ENCODE data around the gene PCNX2.

PCNX2 gene

DNA sequence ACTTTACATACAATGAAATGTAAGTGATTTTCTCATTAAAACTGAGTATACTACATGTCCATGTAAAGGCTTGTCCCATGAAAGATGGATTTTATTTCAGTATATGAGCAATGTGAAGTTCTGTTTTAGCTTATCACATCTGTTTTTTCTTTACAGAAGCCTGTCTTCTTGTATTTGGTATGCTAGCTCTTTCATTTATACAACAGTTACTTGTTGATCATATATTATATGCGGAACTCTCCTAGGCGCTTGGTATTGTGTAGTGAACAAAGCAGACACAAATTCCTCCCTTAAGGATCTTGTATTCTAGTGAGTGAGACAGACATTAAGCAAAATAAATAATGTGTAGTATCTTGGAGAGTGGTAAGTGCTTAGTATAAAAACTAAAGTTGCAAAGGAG is 42.6 kb upstream of the PCNX2 start:
- no peak overlapping the region for H3K4me3 ChIP-seq (ENCODE audit: low read depth, low read length)
- TF ChIP-seq, protein P1, sequence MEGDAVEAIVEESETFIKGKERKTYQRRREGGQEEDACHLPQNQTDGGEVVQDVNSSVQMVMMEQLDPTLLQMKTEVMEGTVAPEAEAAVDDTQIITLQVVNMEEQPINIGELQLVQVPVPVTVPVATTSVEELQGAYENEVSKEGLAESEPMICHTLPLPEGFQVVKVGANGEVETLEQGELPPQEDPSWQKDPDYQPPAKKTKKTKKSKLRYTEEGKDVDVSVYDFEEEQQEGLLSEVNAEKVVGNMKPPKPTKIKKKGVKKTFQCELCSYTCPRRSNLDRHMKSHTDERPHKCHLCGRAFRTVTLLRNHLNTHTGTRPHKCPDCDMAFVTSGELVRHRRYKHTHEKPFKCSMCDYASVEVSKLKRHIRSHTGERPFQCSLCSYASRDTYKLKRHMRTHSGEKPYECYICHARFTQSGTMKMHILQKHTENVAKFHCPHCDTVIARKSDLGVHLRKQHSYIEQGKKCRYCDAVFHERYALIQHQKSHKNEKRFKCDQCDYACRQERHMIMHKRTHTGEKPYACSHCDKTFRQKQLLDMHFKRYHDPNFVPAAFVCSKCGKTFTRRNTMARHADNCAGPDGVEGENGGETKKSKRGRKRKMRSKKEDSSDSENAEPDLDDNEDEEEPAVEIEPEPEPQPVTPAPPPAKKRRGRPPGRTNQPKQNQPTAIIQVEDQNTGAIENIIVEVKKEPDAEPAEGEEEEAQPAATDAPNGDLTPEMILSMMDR (IDR thresholded peaks at IDR 0.05; ENCODE audit: control insufficient read depth, extremely low read depth, insufficient read depth) = no peak
- no peak for DNase-seq (ENCODE audit: low read depth)

GRCh38 chr1:233337505-233337904 is 42.0 kb upstream of the PCNX2 start:
- TF ChIP-seq, protein P1 (IDR thresholded peaks at IDR 0.05; ENCODE audit: control insufficient read depth, extremely low read depth, insufficient read depth) = no peak
- DNase-seq (ENCODE audit: low read depth) = peak; percentile 39
- no peak overlapping the region for H3K4me3 ChIP-seq (ENCODE audit: low read depth, low read length)

DNA sequence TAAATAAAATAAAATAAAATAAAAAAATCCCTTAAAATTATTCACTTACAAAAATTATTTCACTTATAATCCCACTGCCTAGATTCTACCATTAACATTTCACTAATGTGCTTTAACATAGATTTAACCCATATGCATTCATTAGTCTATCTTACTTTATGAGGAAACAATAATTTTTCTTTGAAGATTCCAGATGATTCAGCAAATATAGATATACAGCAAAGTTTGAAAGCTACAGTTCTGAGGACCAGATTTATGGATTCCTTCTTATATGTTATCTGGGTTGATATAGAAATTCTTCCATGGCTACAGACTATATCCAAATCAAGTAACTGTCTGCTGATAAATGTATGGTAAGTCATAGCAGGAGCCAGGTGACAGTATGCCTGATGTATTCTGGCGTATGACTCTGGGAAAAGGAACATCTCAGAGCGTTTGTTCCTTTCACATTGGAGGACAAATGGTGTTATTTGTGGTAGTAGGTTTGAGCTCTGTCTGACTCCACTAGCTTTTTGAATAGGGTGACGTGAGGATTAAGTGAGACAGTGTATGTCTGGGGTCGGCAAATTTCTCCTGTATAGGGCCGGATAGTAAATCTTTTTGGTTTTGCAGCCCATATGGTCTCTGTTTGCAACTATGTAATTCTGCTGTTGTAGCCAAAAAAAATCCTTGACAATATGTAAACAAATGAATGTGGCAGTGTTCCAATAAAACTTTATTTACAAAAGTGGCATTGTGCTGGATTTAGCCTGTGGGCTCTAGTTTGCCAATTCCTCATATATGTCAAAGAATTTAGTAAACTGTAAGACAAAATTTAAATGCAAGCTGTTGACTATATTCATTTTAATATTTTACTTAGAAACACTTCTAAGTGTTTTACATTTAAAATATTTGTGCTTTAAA is 41.3 kb upstream of the PCNX2 start:
- no peak overlapping the region for H3K4me3 ChIP-seq (ENCODE audit: low read depth, low read length)
- TF ChIP-seq, protein P1 (IDR thresholded peaks at IDR 0.05; ENCODE audit: control insufficient read depth, extremely low read depth, insufficient read depth) = no peak
- DNase-seq (ENCODE audit: low read depth) = no peak

DNA sequence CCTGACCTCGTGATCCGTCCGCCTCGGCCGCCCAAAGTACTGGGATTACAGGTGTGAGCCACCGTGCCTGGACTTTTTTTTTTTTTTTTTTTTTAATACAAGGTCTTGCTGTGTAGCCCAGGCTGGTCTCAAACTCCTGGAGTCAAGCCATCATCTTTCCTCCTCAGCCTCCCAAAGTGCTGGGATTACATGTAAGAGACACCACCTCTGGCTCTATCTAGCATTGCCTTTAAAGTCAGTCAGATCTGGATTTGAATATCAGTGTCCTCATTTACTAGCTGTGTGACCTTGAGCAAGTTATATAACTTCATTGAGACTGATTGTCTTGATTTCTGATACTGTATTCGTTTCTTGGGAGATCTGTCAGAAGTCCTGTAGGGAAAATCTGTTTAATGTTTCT is 38.6 kb upstream of the PCNX2 start:
- TF ChIP-seq, protein P1 (IDR thresholded peaks at IDR 0.05; ENCODE audit: control insufficient read depth, extremely low read depth, insufficient read depth) = no peak
- DNase-seq (ENCODE audit: low read depth) = no peak
- no peak overlapping the region for H3K4me3 ChIP-seq (ENCODE audit: low read depth, low read length)

DNA sequence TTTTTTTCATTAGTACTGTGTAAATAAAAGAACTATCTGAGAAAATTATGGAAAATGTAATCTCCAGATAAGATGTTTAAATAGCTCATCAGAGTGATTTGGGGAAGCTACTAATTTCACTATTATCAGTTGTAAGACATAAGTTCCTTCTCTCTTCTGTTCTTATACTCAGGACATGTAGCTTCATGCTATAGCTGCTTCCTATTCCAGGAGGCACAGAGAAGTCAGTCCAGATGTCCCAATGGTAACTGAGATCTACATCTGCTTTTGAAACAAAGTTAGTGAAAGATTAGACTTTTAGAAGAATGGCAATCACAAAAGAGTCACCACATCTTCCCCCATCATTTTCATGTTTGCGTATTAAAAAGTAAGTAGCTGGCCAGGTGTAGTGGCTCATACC is 37.6 kb upstream of the PCNX2 start:
- TF ChIP-seq, protein P1 (IDR thresholded peaks at IDR 0.05; ENCODE audit: control insufficient read depth, extremely low read depth, insufficient read depth) = no peak
- no peak for DNase-seq (ENCODE audit: low read depth)
- H3K4me3 ChIP-seq (ENCODE audit: low read depth, low read length) = no peak overlapping the region

- DNase-seq (ENCODE audit: low read depth) = no peak
- TF ChIP-seq, protein P1 (IDR thresholded peaks at IDR 0.05; ENCODE audit: control insufficient read depth, extremely low read depth, insufficient read depth) = no peak
- H3K4me3 ChIP-seq (ENCODE audit: low read depth, low read length) = no peak overlapping the region
These were observed 36.4 kb upstream of the PCNX2 start for GRCh38 chr1:233331676-233332519.
